Uterus (tissue), 4 donors: Measurements from ENCODE around the gene CALHM6. TPM values are rescaled to one million over a fixed set of nuclear protein-coding genes. Genes with fewer than 3 reads are reported as not detected.

Experiments
- DNase-seq, 2 donors: peaks; one replicate each; pipeline ENCODE4 v3.0.0-alpha.2; 2019 to 2020
- H3K27ac ChIP-seq, 2 donors: fragments of 200-600 bp; sonication (generic); 1 replicate in 1 of 2; 2 replicates in 1 of 2; pipeline ENCODE4 v1.5.1; 2016 to 2018
- H3K27me3 ChIP-seq, 2 donors: fragments of 200-600 bp; sonication (generic); one replicate each; pipeline ENCODE4 v1.5.1; 2018 to 2019; ENCODE audit warnings: control low read depth in 1 of 2
- H3K36me3 ChIP-seq, 2 donors: fragments of 200-600 bp; sonication (generic); one replicate each; pipeline ENCODE4 v1.5.1; 2019; ENCODE audit warnings: control low read depth in 1 of 2
- H3K4me1 ChIP-seq, 2 donors: fragments of 200-600 bp; sonication (generic); one replicate each; pipeline ENCODE4 v1.5.1; 2018 to 2019; ENCODE audit warnings: control low read depth in 1 of 2
- H3K4me3 ChIP-seq, 2 donors: fragments of 200-600 bp; sonication (generic); 1 replicate in 1 of 2; 2 replicates in 1 of 2; pipeline ENCODE4 v1.5.1; 2018 to 2019; ENCODE audit warnings: mild to moderate bottlenecking in 1 of 2
- H3K9me3 ChIP-seq, 2 donors: fragments of 200-600 bp; sonication (generic); one replicate each; pipeline ENCODE4 v1.5.1; 2019; ENCODE audit warnings: control low read depth in 1 of 2
- POLR2A ChIP-seq, 2 donors: fragments of 450-650 bp; IDR thresholded peaks; one replicate each; pipeline ENCODE4 v1.6.1; 2016; ENCODE audit warnings: antibody characterized with exemption in 2 of 2, mild to moderate bottlenecking in 1 of 2, moderate library complexity in 1 of 2
- intact Hi-C: fragments of 100-400 bp; cut with DNase I; formaldehyde crosslinking; loops from one replicate; pipeline ENCODE4 v1.15.1; 2023; ENCODE audit warnings: low total_unique reads
- total RNA-seq, 4 donors: library from RNA; depleted of rRNA in 3 of 4; stranded (reverse); fragments of >200 nt in 3 of 4; gene quantifications; one replicate each; pipeline versions ENCODE4 v1.1.0 to v1.2.4, GENCODE V29; 2014 to 2023
- TF ChIP-seq, protein P1 (sequence below), 4 experiments: fragments of 200-600 bp in 2 of 4; fragments of 450-650 bp in 2 of 4; sonication (generic) in 2 of 4; IDR thresholded peaks; one replicate each; pipeline ENCODE4 v1.5.1; 2016 to 2019; ENCODE audit warnings: antibody characterized with exemption in 4 of 4, mild to moderate bottlenecking in 2 of 4, moderate library complexity in 1 of 4
- donor health status: DM: yes; HTN: yes; CAD: no.

CALHM6 gene
- total RNA-seq, 4 donors from 2014 or later: 3.9 to 7.6 TPM; not detected in 2

DNA sequence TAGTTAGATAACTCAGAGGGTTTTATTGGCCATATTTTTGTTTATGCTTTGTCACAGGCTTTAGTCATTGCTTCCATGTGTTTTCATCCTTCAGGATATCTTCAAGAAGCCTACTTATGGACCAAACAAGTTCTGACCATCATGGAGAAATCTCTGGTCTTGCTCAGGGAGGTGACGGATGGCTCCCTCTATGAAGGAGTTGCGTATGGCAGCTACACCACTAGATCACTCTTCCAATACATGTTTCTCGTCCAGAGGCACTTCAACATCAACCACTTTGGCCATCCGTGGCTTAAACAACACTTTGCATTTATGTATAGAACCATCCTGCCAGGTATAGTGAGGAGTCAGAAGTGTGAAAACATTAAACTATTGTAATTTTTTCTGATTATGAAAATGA is 30.3 kb upstream of the CALHM6 start:
- Histone ChIP-seq H3K27me3 (no peaks in the 10 kb centered on the region), H3K4me1 (no peaks in the 10 kb centered on the region), H3K9me3 (no peaks in the 10 kb centered on the region), H3K36me3 (peaks cover 0 to 3% of the 10 kb centered on the region in 2 donors), H3K4me3 (no peak overlapping the region), H3K27ac (no peak overlapping the region)
- intact Hi-C loops: no loop called here
- TF ChIP-seq, protein P1, sequence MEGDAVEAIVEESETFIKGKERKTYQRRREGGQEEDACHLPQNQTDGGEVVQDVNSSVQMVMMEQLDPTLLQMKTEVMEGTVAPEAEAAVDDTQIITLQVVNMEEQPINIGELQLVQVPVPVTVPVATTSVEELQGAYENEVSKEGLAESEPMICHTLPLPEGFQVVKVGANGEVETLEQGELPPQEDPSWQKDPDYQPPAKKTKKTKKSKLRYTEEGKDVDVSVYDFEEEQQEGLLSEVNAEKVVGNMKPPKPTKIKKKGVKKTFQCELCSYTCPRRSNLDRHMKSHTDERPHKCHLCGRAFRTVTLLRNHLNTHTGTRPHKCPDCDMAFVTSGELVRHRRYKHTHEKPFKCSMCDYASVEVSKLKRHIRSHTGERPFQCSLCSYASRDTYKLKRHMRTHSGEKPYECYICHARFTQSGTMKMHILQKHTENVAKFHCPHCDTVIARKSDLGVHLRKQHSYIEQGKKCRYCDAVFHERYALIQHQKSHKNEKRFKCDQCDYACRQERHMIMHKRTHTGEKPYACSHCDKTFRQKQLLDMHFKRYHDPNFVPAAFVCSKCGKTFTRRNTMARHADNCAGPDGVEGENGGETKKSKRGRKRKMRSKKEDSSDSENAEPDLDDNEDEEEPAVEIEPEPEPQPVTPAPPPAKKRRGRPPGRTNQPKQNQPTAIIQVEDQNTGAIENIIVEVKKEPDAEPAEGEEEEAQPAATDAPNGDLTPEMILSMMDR (IDR thresholded peaks at IDR 0.05): no peak
- no peak for TF ChIP-seq POLR2A (IDR thresholded peaks at IDR 0.05)
- no peak for DNase-seq

DNA sequence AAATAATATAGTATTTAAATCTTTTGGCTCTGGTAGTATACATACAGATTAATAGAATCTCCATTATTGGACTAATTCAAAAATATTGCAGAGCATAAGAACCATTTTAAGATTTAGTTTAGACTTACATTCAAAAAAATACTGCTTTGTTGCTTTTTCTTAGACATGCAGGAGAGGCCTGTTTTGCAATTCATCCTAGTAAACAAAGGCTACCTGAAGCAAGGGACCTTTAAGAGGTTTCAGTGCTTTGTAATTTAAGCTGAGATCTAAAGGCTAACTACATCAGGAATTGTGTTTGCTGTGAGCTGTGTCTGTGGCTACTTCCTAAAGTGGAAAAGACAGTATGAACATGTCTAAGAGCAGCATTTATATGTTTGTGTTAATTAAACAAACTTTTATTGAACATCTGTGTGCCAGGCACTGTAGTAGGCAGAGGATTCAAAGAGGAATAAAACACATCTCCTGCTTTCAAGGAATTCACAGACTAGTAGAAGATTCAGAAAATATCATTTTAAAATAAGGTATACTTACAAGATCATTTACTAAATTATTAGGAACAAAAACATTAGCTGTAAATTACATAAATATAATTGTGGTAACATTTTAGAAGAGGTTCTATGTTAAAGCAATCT is 29.1 kb upstream of the CALHM6 start:
- no peak overlapping the region for H3K4me3 ChIP-seq
- no peaks in the 10 kb centered on the region for H3K4me1 ChIP-seq
- peaks cover 0 to 3% of the 10 kb centered on the region in 2 donors for H3K36me3 ChIP-seq
- TF ChIP-seq, protein P1 (IDR thresholded peaks at IDR 0.05): no peak
- no peak for TF ChIP-seq POLR2A (IDR thresholded peaks at IDR 0.05)
- no peaks in the 10 kb centered on the region for H3K27me3 ChIP-seq
- no peaks in the 10 kb centered on the region for H3K9me3 ChIP-seq
- no peak for DNase-seq
- H3K27ac ChIP-seq: no peak overlapping the region
- intact Hi-C loops: no loop called here

DNA sequence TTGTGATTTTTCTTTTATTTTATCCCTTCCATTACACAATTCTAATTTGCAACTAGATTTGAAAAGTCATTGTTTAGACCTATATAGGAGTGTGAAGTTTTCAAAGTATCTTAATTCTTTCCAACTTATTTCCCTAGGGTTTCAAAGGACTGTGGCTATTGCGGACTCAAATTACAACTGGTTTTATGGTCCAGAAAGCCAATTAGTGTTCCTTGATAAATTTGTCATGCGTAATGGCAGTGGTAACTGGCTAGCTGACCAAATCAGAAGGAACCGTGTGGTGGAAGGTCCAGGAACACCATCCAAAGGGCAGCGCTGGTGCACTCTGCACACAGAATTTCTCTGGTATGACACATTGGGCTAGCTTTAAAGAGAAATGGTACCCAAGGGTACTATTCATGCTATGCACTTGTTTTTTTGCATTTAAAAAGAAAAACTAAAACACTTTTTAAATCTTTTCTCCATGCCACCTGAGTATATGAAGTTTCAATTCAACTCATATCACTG is 27.9 kb upstream of the CALHM6 start:
- H3K36me3 ChIP-seq: peaks cover 0 to 3% of the 10 kb centered on the region in 2 donors
- no peak overlapping the region for H3K27ac ChIP-seq
- no peak for DNase-seq
- no peak overlapping the region for H3K4me3 ChIP-seq
- no peaks in the 10 kb centered on the region for H3K4me1 ChIP-seq
- no peaks in the 10 kb centered on the region for H3K9me3 ChIP-seq
- TF ChIP-seq, protein P1 (IDR thresholded peaks at IDR 0.05): no peak
- no peak for TF ChIP-seq POLR2A (IDR thresholded peaks at IDR 0.05)
- no peaks in the 10 kb centered on the region for H3K27me3 ChIP-seq
- intact Hi-C loops: no loop called here

DNA sequence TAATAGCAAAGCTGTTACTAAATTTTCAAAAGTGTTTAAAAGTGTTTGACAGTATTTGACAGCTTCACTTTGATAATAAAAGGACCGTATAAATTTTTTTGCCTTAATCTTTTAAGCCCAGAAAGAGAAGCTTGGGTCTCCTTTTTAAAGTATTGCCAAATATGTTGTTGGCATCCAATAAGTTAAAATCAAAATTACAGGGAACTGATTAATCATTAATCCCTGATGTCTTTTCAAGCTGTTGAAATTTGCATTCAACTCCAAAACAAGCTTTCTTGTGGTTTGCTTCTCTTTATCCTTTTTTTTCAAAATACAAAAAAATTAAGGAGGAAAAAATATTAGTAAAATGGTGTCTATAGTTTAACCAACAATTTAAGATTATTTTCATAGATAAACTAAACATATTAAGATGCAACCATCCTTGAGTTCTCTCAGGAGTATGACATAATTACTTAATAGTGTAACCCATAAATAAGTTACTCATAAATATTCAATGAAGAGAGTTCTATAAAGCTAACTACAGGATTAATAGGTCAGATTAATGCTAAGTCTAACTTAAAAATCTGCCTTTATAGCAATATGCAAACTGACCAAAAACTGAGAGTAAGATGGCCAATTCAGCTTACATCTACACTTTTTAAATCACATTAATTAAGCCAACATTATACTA is 27.0 kb upstream of the CALHM6 start:
- intact Hi-C loops: no loop called here
- Histone ChIP-seq H3K27ac (no peak overlapping the region), H3K9me3 (no peaks in the 10 kb centered on the region), H3K4me3 (no peak overlapping the region), H3K4me1 (no peaks in the 10 kb centered on the region), H3K27me3 (no peaks in the 10 kb centered on the region), H3K36me3 (peaks cover 0 to 3% of the 10 kb centered on the region in 2 donors)
- no peak for TF ChIP-seq POLR2A (IDR thresholded peaks at IDR 0.05)
- TF ChIP-seq, protein P1 (IDR thresholded peaks at IDR 0.05): no peak
- DNase-seq: no peak

DNA sequence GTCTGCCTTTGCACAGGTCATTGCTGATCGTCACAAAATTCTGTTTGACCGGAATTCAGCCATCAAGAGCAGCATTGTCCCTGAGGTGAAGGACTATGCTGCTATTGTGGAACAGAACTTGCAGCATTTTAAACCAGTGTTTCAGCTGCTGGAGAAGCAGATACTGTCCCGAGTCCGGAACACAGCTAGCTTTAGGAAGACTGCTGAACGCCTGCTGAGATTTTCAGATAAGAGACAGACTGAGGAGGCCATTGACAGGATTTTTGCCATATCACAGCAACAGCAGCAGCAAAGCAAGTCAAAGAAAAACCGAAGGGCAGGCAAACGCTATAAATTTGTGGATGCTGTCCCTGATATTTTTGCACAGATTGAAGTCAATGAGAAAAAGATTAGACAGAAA is 24.6 kb upstream of the CALHM6 start:
- intact Hi-C loops: no loop called here
- H3K4me3 ChIP-seq: no peak overlapping the region
- no peak overlapping the region for H3K27ac ChIP-seq
- H3K9me3 ChIP-seq: no peaks in the 10 kb centered on the region
- H3K36me3 ChIP-seq: peaks cover 0 to 3% of the 10 kb centered on the region in 2 donors
- TF ChIP-seq POLR2A (IDR thresholded peaks at IDR 0.05): no peak
- TF ChIP-seq, protein P1 (IDR thresholded peaks at IDR 0.05): no peak
- no peaks in the 10 kb centered on the region for H3K27me3 ChIP-seq
- DNase-seq: no peak
- no peaks in the 10 kb centered on the region for H3K4me1 ChIP-seq
